HL-60/S4 treated with phorbol 12-myristate 13-acetate at 8.2 ng/mL for 4 days and 3 days (cell line): Measurements from ENCODE around the gene SLC10A1.

Experiments
- in situ Hi-C: fragments of 300-500 bp; cut with MboI; formaldehyde crosslinking; loops from 2 replicates; pipeline ENCODE4 v1.15.0; 2022; ENCODE audit warnings: low sequenced_read_pairs

SLC10A1 gene

DNA sequence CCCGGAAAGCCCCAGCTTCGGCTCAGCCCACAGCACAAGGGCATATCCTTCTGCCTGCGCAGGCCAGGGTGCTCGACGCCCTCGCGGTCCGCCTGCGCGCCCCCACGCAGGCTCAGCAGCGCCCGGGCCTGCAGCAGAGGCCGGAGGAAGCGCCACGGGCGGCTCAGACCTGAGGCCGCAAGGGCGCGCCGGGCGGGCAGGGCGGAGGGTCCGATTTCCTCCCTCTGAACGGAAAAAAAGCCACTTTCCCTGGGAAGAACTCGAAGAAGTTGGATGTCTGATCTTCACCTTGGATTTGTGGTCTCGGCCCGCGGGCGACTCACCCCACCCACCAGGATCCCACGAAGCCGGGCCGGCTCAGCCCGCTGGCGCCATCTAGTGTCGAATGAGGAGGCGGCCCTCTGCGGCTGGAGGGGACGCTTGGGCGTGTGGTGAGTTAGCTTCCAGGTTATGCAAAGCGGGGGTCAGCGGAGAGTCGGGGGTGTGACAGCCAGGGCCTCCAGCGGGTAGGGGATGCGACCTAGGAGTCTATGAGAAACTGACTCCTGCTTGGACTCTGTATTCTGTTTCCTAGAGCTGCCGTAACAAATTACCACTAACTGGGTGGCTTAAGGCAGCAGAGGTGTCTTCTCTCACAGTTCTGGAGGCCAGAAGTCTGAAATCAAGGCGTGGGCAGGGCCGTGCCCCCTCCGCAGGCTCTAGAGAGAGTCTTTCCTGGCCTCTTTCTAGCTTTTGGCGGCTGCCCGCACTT lies 70.1 kb downstream of the SLC10A1 start:
- in situ Hi-C loops: no loop called here
